Measurements from ENCODE around the gene C1QTNF9B.
"Not testable (repeated sequence)": the region's sequence is repeated elsewhere in the genome, so short reads cannot be mapped to it uniquely, and the experiment has no call there.

Gene C1QTNF9B

DNA sequence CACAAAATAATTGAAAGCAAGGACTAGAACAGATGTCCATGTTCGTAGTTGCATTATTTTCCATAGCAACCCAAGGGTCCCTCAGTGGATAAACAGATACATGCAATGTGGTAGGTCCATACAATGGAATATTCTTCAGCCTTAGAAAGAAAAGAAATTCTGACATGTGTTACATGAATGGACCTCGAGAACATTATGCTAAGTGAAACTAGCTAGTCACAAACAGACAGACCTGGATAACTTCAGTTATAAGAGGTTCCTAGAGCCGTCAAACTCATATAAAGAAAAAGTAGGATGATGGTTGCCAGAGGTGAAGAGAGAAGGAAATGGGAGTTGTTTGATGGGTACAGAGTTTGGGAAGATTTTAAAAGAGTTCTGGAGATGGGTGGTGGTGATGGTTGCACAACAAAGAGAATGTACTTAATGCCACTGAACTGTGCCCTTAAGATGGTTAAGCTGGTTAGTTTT is at the start of gene C1QTNF9B:
Gene C1QTNF9B (minus strand): TSS at position 51 of the 468 bp plus-strand sequence.
- H3K9me3 Mint-ChIP-seq (ENCODE audit: low read depth); H3K27ac Mint-ChIP-seq; H3K4me1 Mint-ChIP-seq (ENCODE audit: low read depth); H3K36me3 Mint-ChIP-seq; H3K4me3 Mint-ChIP-seq: not testable (repeated sequence)
- H3K27me3 Mint-ChIP-seq: peaks cover 11% of the 10 kb centered on the region

DNA sequence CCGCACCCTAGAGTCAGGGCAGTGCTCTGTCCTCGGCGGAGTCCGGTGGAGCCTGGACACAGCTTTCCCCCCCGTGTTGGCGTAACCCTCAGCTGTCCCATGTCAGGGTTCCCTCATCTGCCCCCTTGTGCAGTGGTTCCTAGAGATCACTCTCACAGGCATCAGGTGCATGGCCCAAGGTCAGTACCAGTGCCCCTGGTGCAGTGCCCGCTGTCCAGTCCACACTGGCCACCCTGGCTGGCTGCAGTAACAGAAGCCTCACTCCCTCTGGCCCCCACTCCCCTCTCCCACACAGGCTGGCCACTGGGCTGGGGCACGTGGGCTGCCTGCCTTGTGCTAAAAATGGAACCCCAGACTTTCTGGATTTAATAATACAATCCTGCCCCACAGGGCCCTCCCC is 49.6 kb upstream of the C1QTNF9B start:
- Mint-ChIP-seq H3K4me3 (no peak overlapping the region), H3K27me3 (no peaks in the 10 kb centered on the region), H3K36me3 (no peaks in the 10 kb centered on the region), H3K27ac (no peak overlapping the region), H3K9me3 (ENCODE audit: low read depth) (no peaks in the 10 kb centered on the region), H3K4me1 (ENCODE audit: low read depth) (no peaks in the 10 kb centered on the region)

- Mint-ChIP-seq H3K4me3 (no peak overlapping the region), H3K36me3 (no peaks in the 10 kb centered on the region), H3K27ac (no peak overlapping the region), H3K9me3 (ENCODE audit: low read depth) (no peaks in the 10 kb centered on the region), H3K4me1 (ENCODE audit: low read depth) (no peaks in the 10 kb centered on the region), H3K27me3 (no peaks in the 10 kb centered on the region)
Measured at GRCh38 chr13:23946067-23946466, 48.8 kb upstream of the C1QTNF9B start.

GRCh38 chr13:23945612-23946011 is 48.3 kb upstream of the C1QTNF9B start:
- Mint-ChIP-seq H3K9me3 (ENCODE audit: low read depth) (no peaks in the 10 kb centered on the region), H3K27me3 (peaks cover 1% of the 10 kb centered on the region), H3K27ac (no peak overlapping the region), H3K4me1 (ENCODE audit: low read depth) (no peaks in the 10 kb centered on the region), H3K4me3 (no peak overlapping the region), H3K36me3 (no peaks in the 10 kb centered on the region)

DNA sequence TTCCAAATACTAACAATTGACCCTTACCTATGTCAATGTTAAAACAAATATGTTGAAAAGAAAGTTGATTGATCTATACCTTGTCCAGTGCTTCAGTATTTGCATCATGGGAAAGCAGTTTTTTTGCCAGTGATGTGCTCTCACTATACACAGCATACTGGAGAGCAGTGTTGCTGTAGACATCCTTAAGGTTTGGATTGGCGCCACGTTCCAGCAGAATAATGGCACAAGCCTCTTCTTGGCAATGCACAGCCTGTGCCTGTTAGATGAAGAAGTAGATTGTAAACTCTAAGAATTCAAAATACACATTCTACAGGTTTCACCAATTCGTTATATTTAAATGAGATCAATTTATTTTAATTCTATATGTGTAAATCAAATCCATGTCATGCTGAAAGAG is 43.9 kb upstream of the C1QTNF9B start:
- no peaks in the 10 kb centered on the region for H3K4me1 Mint-ChIP-seq (ENCODE audit: low read depth)
- H3K27ac Mint-ChIP-seq: no peak overlapping the region
- no peaks in the 10 kb centered on the region for H3K36me3 Mint-ChIP-seq
- H3K27me3 Mint-ChIP-seq: peaks cover 15% of the 10 kb centered on the region
- H3K4me3 Mint-ChIP-seq: no peak overlapping the region
- peaks cover 8% of the 10 kb centered on the region for H3K9me3 Mint-ChIP-seq (ENCODE audit: low read depth)

DNA sequence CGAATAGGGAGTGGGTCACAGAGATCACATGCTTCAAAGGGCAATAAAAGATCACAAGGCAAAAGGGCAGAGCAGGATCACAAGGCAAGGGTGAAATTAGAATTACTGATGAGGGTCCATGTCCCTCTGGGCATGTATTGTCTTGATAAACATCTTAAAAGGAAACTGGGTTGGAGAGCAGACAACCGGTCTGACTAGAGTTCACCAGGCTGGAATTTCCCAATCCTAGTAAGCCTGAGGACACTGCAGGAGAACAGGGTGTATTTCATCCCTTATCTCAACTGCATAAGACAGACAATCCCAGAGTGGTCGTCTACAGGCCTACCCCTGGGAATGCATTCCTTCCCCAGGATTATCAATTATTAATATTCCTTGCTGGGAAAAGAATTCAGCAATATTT is 42.4 kb upstream of the C1QTNF9B start:
- H3K36me3 Mint-ChIP-seq; H3K27ac Mint-ChIP-seq; H3K4me3 Mint-ChIP-seq; H3K4me1 Mint-ChIP-seq (ENCODE audit: low read depth); H3K9me3 Mint-ChIP-seq (ENCODE audit: low read depth): not testable (repeated sequence)
- peaks cover 18% of the 10 kb centered on the region for H3K27me3 Mint-ChIP-seq

GRCh38 chr13:23934520-23934919 is 37.2 kb upstream of the C1QTNF9B start:
- H3K27me3 Mint-ChIP-seq: peaks cover 21% of the 10 kb centered on the region
- peaks cover 8% of the 10 kb centered on the region for H3K9me3 Mint-ChIP-seq (ENCODE audit: low read depth)
- H3K36me3 Mint-ChIP-seq: no peaks in the 10 kb centered on the region
- no peak overlapping the region for H3K27ac Mint-ChIP-seq
- H3K4me3 Mint-ChIP-seq: no peak overlapping the region
- no peaks in the 10 kb centered on the region for H3K4me1 Mint-ChIP-seq (ENCODE audit: low read depth)

DNA sequence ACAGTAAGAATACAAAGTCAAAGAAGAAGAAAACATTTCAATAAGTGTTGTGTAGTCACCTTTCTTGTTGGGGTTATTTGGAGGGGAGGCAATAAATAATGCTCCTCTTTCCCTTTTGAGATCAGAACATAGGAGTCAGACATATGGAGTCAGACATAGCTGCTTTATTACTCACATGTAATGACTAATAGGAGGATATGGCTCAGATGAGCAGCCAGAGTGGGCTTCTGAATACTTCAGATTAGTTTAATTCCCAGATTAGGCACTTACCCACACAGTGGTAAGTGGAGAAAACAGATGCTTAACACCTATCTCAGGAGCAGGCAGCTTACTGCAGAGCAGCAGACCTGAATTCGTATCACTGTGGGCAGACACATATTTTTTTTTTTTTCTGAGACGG is 31.7 kb upstream of the C1QTNF9B start:
- no peaks in the 10 kb centered on the region for H3K4me1 Mint-ChIP-seq (ENCODE audit: low read depth)
- no peaks in the 10 kb centered on the region for H3K36me3 Mint-ChIP-seq
- no peaks in the 10 kb centered on the region for H3K9me3 Mint-ChIP-seq (ENCODE audit: low read depth)
- peaks cover 14% of the 10 kb centered on the region for H3K27me3 Mint-ChIP-seq
- H3K4me3 Mint-ChIP-seq: no peak overlapping the region
- H3K27ac Mint-ChIP-seq: no peak overlapping the region

DNA sequence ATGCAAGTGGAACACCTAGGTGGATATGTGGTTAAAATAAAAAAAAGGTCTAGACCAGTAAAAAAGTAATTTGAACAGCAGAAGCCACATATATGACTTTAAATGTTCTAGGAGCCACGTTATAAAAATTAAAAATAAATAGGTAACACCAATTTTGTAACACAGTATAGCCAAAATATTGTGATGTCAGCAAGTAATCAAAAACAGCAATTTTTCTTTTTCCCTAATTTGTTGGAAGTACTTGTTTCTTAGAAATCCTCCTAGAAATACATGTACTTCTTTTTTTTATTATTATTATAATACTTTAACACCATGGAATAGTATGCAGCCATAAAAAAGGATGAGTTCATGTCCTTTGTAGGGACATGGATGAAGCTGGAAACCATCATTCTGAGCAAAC is 25.7 kb upstream of the C1QTNF9B start:
- Mint-ChIP-seq H3K4me1 (ENCODE audit: low read depth) (no peaks in the 10 kb centered on the region), H3K9me3 (ENCODE audit: low read depth) (no peaks in the 10 kb centered on the region), H3K27ac (no peak overlapping the region), H3K36me3 (no peaks in the 10 kb centered on the region), H3K4me3 (no peak overlapping the region), H3K27me3 (peaks cover 10% of the 10 kb centered on the region)

GRCh38 chr13:23922005-23922932 is 25.0 kb upstream of the C1QTNF9B start:
- no peaks in the 10 kb centered on the region for H3K4me1 Mint-ChIP-seq (ENCODE audit: low read depth)
- no peaks in the 10 kb centered on the region for H3K9me3 Mint-ChIP-seq (ENCODE audit: low read depth)
- no peak overlapping the region for H3K27ac Mint-ChIP-seq
- H3K36me3 Mint-ChIP-seq: no peaks in the 10 kb centered on the region
- no peak overlapping the region for H3K4me3 Mint-ChIP-seq
- peaks cover 16% of the 10 kb centered on the region for H3K27me3 Mint-ChIP-seq

DNA sequence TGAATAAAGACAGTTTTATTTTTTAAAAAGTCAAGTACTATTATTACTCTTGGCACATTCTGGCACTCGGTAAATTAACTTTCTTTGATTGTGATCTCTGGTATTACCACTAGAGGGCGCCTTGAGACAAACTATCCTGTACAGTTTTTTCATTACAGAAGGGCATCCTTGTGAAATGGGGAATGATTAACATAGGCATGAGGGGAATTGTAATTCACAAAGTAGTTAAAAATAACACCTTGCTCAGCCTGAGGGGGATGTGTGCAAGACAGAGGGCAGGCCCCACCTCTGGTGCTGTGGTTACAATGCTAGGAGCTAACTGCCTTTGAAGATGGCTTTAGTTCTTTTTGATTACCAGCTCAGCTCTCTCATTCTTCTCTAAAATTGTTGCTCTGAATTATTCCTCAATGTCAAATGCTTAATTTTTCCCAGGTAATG is 24.2 kb upstream of the C1QTNF9B start:
- Mint-ChIP-seq H3K36me3 (no peaks in the 10 kb centered on the region), H3K27ac (no peak overlapping the region), H3K4me1 (ENCODE audit: low read depth) (no peaks in the 10 kb centered on the region), H3K4me3 (no peak overlapping the region), H3K27me3 (peaks cover 17% of the 10 kb centered on the region), H3K9me3 (ENCODE audit: low read depth) (no peaks in the 10 kb centered on the region)

DNA sequence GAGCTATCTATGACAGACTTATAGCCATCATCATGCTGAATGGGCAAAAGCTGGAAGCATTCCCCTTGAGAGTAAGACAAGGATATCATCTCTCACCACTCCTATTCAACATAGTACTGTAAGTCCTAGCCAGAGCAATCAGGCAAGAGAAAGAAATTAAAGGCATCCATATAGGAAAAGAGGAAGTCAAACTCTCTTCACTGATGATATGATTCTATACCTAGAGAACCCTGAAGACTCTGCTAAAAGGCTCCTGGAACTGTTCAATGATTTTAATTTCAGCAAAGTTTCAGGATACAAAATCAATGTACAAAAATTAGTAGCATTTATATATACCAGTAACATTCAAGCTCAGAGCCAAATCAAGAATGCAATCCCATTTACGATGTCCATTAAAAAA is 21.7 kb upstream of the C1QTNF9B start:
- H3K27me3 Mint-ChIP-seq: peaks cover 23% of the 10 kb centered on the region
- no peak overlapping the region for H3K4me3 Mint-ChIP-seq
- no peaks in the 10 kb centered on the region for H3K9me3 Mint-ChIP-seq (ENCODE audit: low read depth)
- no peaks in the 10 kb centered on the region for H3K36me3 Mint-ChIP-seq
- no peak overlapping the region for H3K27ac Mint-ChIP-seq
- no peaks in the 10 kb centered on the region for H3K4me1 Mint-ChIP-seq (ENCODE audit: low read depth)

DNA sequence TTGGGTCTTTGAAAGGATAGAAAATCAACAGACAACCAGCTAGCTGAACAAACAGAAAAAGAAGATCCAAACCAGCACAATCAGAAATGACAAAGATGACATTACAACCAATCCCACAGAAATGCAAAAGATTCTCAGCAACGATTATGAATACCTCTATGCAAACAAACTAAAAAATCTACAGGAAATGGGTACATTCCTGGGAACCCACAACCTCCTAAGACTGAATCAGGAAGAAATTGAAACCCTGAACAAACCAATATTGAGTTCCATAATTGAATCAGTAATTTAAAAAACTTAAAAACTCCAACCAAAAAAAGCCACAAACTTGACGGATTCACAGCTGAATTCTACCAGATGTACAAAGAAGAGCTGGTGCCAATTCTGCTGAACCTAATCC is 20.9 kb upstream of the C1QTNF9B start:
- Mint-ChIP-seq H3K36me3 (no peaks in the 10 kb centered on the region), H3K4me1 (ENCODE audit: low read depth) (no peaks in the 10 kb centered on the region), H3K27me3 (peaks cover 23% of the 10 kb centered on the region), H3K9me3 (ENCODE audit: low read depth) (no peaks in the 10 kb centered on the region), H3K27ac (no peak overlapping the region), H3K4me3 (no peak overlapping the region)

- H3K36me3 Mint-ChIP-seq: peaks cover 3% of the 10 kb centered on the region
- H3K4me3 Mint-ChIP-seq: no peak overlapping the region
- H3K27me3 Mint-ChIP-seq: peaks cover 20% of the 10 kb centered on the region
- H3K9me3 Mint-ChIP-seq (ENCODE audit: low read depth): no peaks in the 10 kb centered on the region
- H3K4me1 Mint-ChIP-seq (ENCODE audit: low read depth): peaks cover 2% of the 10 kb centered on the region
- H3K27ac Mint-ChIP-seq: no peak overlapping the region
Measured at GRCh38 chr13:23915308-23915707, 18.0 kb upstream of the C1QTNF9B start.

GRCh38 chr13:23912469-23912868 is 15.2 kb upstream of the C1QTNF9B start:
- Mint-ChIP-seq H3K4me1 (ENCODE audit: low read depth) (peaks cover 2% of the 10 kb centered on the region), H3K36me3 (peaks cover 3% of the 10 kb centered on the region), H3K27ac (no peak overlapping the region), H3K9me3 (ENCODE audit: low read depth) (no peaks in the 10 kb centered on the region), H3K4me3 (no peak overlapping the region), H3K27me3 (peaks cover 16% of the 10 kb centered on the region)

DNA sequence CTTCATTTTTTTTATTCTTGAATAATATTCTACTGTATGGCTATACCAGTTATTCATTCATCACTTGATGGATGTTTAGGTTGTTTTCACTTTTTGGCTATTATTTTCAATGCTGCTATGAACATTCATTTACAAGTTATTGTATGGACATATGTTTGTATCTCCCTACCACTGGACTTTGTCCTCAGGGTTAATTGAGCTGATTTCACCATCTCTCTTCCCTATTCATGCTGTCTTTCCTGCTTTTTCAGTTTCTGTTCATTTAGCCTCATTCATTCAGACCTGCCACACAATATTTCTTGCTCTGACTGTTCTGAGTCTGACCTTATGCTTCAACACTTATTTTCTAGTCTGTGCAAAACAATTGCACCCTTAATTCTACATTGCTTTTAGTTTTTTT is 12.3 kb upstream of the C1QTNF9B start:
- Mint-ChIP-seq H3K9me3 (ENCODE audit: low read depth) (no peaks in the 10 kb centered on the region), H3K27ac (no peak overlapping the region), H3K27me3 (peaks cover 10% of the 10 kb centered on the region), H3K36me3 (peaks cover 3% of the 10 kb centered on the region), H3K4me1 (ENCODE audit: low read depth) (peaks cover 2% of the 10 kb centered on the region), H3K4me3 (no peak overlapping the region)
